PC-3 (cell line): ENCODE measurements around the gene GMDS. TPM values are rescaled to one million over a fixed set of nuclear protein-coding genes. Genes with fewer than 3 reads are reported as not detected.

Source experiments
- ATAC-seq: fragments of 200-7000 bp; cut with Tn5 transposase; 2 replicates; pipeline ENCODE4 v1.9.1; 2020; ENCODE audit warnings: mild to moderate bottlenecking, moderate library complexity
- BruUV-seq: library from RNA; stranded (reverse); fragments of 400-500 nt; replicated peaks from 2 replicates; lab custom pipeline; 2021; lab: Mats Ljungman, UMichigan
- CTCF ChIA-PET: fragments of 300-600 bp; sonication (Branson Sonifier 250); formaldehyde crosslinking; loops from one replicate; lab custom pipeline; 2022; ENCODE audit warnings: antibody characterized with exemption; lab: Charles Lee
- POLR2A ChIA-PET: fragments of 300-600 bp; sonication (Branson Sonifier 250); formaldehyde crosslinking; loops from one replicate; lab custom pipeline; 2022; ENCODE audit warnings: antibody characterized with exemption; ENCODE audit not compliant: unreplicated experiment; lab: Charles Lee
- DNase-seq: peaks from one replicate; pipeline ENCODE4 v3.0.0-alpha.2; 2015
- H2AFZ ChIP-seq: fragments of 300-600 bp; sonication (generic); 2 replicates; pipeline ENCODE4 v1.6.0; 2016; ENCODE audit warnings: antibody characterized with exemption, low read length
- H3F3A ChIP-seq: fragments of 300-600 bp; sonication (generic); one replicate; pipeline ENCODE4 v1.6.0; 2017; ENCODE audit warnings: antibody characterized with exemption, low read length, control low read depth, mild to moderate bottlenecking; ENCODE audit not compliant: unreplicated experiment
- H3K27ac ChIP-seq: fragments of 300-600 bp; sonication (generic); 2 replicates; pipeline ENCODE4 v1.5.1; 2016; ENCODE audit warnings: mild to moderate bottlenecking, low read length
- H3K27me3 ChIP-seq: fragments of 300-600 bp; sonication (generic); 2 replicates; pipeline ENCODE4 v1.6.1; 2016; ENCODE audit warnings: low read length, mixed read lengths
- H3K36me3 ChIP-seq: fragments of 300-600 bp; sonication (generic); 2 replicates; pipeline ENCODE4 v1.6.1; 2016; ENCODE audit warnings: low read depth, mixed run types, low read length, mixed read lengths
- H3K4me1 ChIP-seq: fragments of 300-600 bp; sonication (generic); 2 replicates; pipeline ENCODE4 v1.5.1; 2016; ENCODE audit warnings: low read length; ENCODE audit not compliant: insufficient read depth
- H3K4me2 ChIP-seq: fragments of 300-600 bp; sonication (generic); 2 replicates; pipeline ENCODE4 v1.6.0; 2016; ENCODE audit warnings: low read length
- H3K4me3 ChIP-seq: fragments of 300-600 bp; sonication (generic); 2 replicates; pipeline ENCODE4 v1.5.1; 2016; ENCODE audit warnings: mild to moderate bottlenecking, low read length, mixed read lengths
- H3K79me2 ChIP-seq: fragments of 300-600 bp; sonication (generic); 2 replicates; pipeline ENCODE4 v1.6.1; 2017; ENCODE audit warnings: low read length, mixed read lengths
- H3K9ac ChIP-seq: fragments of 300-600 bp; sonication (generic); 2 replicates; pipeline ENCODE4 v1.6.0; 2016; ENCODE audit warnings: mild to moderate bottlenecking, low read length
- H3K9me2 ChIP-seq: fragments of 300-600 bp; sonication (generic); replicated peaks from 2 replicates; pipeline ENCODE4 v1.6.1; 2016; ENCODE audit warnings: mixed run types, low read length, mixed read lengths
- H3K9me3 ChIP-seq: fragments of 300-600 bp; sonication (generic); 2 replicates; pipeline ENCODE4 v1.6.1; 2016; ENCODE audit warnings: low read length, mixed read lengths
- H4K20me1 ChIP-seq: fragments of 300-600 bp; sonication (generic); 2 replicates; pipeline ENCODE4 v1.6.1; 2016; ENCODE audit warnings: low read length, mixed read lengths
- CTCF ChIP-seq: fragments of 300-600 bp; sonication (generic); conservative IDR thresholded peaks from 2 replicates; pipeline ENCODE4 v1.5.1; 2017; ENCODE audit warnings: antibody characterized with exemption, low read depth, mild to moderate bottlenecking, low read length
- EZH2 ChIP-seq: fragments of 300-600 bp; sonication (generic); IDR thresholded peaks from one replicate; pipeline ENCODE4 v1.6.1; 2017; ENCODE audit warnings: antibody characterized with exemption, mild to moderate bottlenecking, low read length; ENCODE audit not compliant: unreplicated experiment
- EZH2phosphoT487 ChIP-seq: fragments of 300-600 bp; sonication (generic); IDR thresholded peaks from 2 replicates; pipeline ENCODE4 v1.6.1; 2018; ENCODE audit warnings: mild to moderate bottlenecking, antibody characterized with exemption, low read length, borderline replicate concordance
- intact Hi-C: fragments of 100-400 bp; cut with micrococcal nuclease; formaldehyde crosslinking; loops from 2 replicates; pipeline ENCODE4 v1.9.0; 2023
- total RNA-seq: library from RNA; depleted of rRNA; stranded (reverse); fragments of >200 nt; gene quantifications from 2 replicates; pipeline ENCODE4 v1.2.3, GENCODE V29; 2014

Gene GMDS
- total RNA-seq, 1 experiment from 2014 or later, result 18.3 TPM

- POLR2A ChIA-PET, result no interaction called here
- no TSS peak for BruUV-seq
- no peak overlapping the region for H3K9ac ChIP-seq
- H3K79me2 ChIP-seq, result no peaks in the 10 kb centered on the region
- no peaks in the 10 kb centered on the region for H3K36me3 ChIP-seq
- H3K4me3 ChIP-seq, result no peak overlapping the region
- H3K27me3 ChIP-seq, result no peaks in the 10 kb centered on the region
- intact Hi-C loops, result no loop called here
- H3K27ac ChIP-seq, result no peak overlapping the region
- peaks cover 12% of the 10 kb centered on the region for H3K4me1 ChIP-seq
- TF ChIP-seq EZH2 (no peak), EZH2phosphoT487 (no peak), CTCF (no peak)
- H2AFZ ChIP-seq, result no peak overlapping the region
- ATAC-seq (no peak), DNase-seq (no peak)
- no peak overlapping the region for H3K4me2 ChIP-seq
- H3K9me2 ChIP-seq, result no peaks in the 10 kb centered on the region
- CTCF ChIA-PET, result no interaction called here
- H3K9me3 ChIP-seq, result no peaks in the 10 kb centered on the region
- no peaks in the 10 kb centered on the region for H4K20me1 ChIP-seq
- no peaks in the 10 kb centered on the region for H3F3A ChIP-seq
Measured at GRCh38 chr6:1890071-1890470, 355.3 kb downstream of the GMDS start.

GRCh38 chr6:1885576-1886011 lies 359.8 kb downstream of the GMDS start:
- Histone ChIP-seq H3K36me3 (no peaks in the 10 kb centered on the region), H4K20me1 (no peaks in the 10 kb centered on the region), H3K4me3 (no peak overlapping the region), H3K9ac (no peak overlapping the region), H3K9me3 (no peaks in the 10 kb centered on the region), H3K9me2 (no peaks in the 10 kb centered on the region), H3K4me2 (no peak overlapping the region), H2AFZ (no peak overlapping the region), H3K79me2 (no peaks in the 10 kb centered on the region), H3K27ac (no peak overlapping the region), H3K27me3 (no peaks in the 10 kb centered on the region), H3F3A (no peaks in the 10 kb centered on the region), H3K4me1 (peaks cover 4% of the 10 kb centered on the region; the same call in 1 of the 2 replicates)
- ATAC-seq (no peak), DNase-seq (no peak)
- intact Hi-C loops, result no loop called here
- BruUV-seq, result no TSS peak
- TF ChIP-seq EZH2phosphoT487 (no peak), CTCF (no peak), EZH2 (no peak)
- POLR2A ChIA-PET, result no interaction called here
- CTCF ChIA-PET, result no interaction called here

GRCh38 chr6:1884313-1884712 lies 361.1 kb downstream of the GMDS start:
- ATAC-seq (no peak), DNase-seq (no peak)
- no peak overlapping the region for H3K4me3 ChIP-seq
- no peaks in the 10 kb centered on the region for H3K79me2 ChIP-seq
- no peaks in the 10 kb centered on the region for H3K36me3 ChIP-seq
- CTCF ChIA-PET, result no interaction called here
- TF ChIP-seq EZH2phosphoT487 (no peak), EZH2 (no peak), CTCF (no peak)
- no peak overlapping the region for H3K9ac ChIP-seq
- H2AFZ ChIP-seq, result no peak overlapping the region
- peaks cover 4% of the 10 kb centered on the region; the same call in 1 of the 2 replicates for H3K4me1 ChIP-seq
- no peaks in the 10 kb centered on the region for H4K20me1 ChIP-seq
- no peaks in the 10 kb centered on the region for H3K27me3 ChIP-seq
- no peak overlapping the region for H3K27ac ChIP-seq
- H3K9me3 ChIP-seq, result no peaks in the 10 kb centered on the region
- no TSS peak for BruUV-seq
- no peak overlapping the region for H3K4me2 ChIP-seq
- H3K9me2 ChIP-seq, result no peaks in the 10 kb centered on the region
- POLR2A ChIA-PET, result no interaction called here
- H3F3A ChIP-seq, result no peaks in the 10 kb centered on the region
- intact Hi-C loops, result no loop called here
